Muscle of back (tissue), 11 donors: ENCODE measurements around the gene LRRC1. TPM values are rescaled to one million over a fixed set of nuclear protein-coding genes. Genes with fewer than 3 reads are reported as not detected.

ENCODE experiments used
- DNase-seq, 3 donors: peaks; one replicate each; pipeline versions ENCODE4 v3.0.0 to v3.0.0-alpha.2; 2013
- polyA plus RNA-seq, 10 donors: library from polyadenylated mRNA; unstranded; fragments of 120-200 nt; gene quantifications; one replicate each; pipeline ENCODE4 v1.2.1, GENCODE V29; 2013; ENCODE audit not compliant: insufficient read length in 10 of 10

The LRRC1 gene
- polyA plus RNA-seq, 10 donors: 6.3 to 11.2 (median 8.1) TPM

GRCh38 chr6:53879608-53880007 is 84.8 kb downstream of the LRRC1 start:
- no peak for DNase-seq

- no peak for DNase-seq
These were observed 92.5 kb downstream of the LRRC1 start for GRCh38 chr6:53887316-53887715.

- DNase-seq: no peak
These were observed 94.1 kb downstream of the LRRC1 start for GRCh38 chr6:53888931-53889330.

- no peak for DNase-seq
These were observed 94.6 kb downstream of the LRRC1 start for GRCh38 chr6:53889365-53889764.

- no peak for DNase-seq
These were observed 97.9 kb downstream of the LRRC1 start for GRCh38 chr6:53892707-53893106.

GRCh38 chr6:53894091-53894490 is 99.3 kb downstream of the LRRC1 start:
- DNase-seq: peak in 2 of 3 donors; percentile 45 to 52

- DNase-seq: peak in 1 of 3 donors; percentile 21
These were observed 101.4 kb downstream of the LRRC1 start for GRCh38 chr6:53896196-53896595.

GRCh38 chr6:53898026-53898795 is 103.4 kb downstream of the LRRC1 start:
- DNase-seq: no peak

- DNase-seq: no peak
These were observed 104.7 kb downstream of the LRRC1 start for GRCh38 chr6:53899512-53899911.

- no peak for DNase-seq
These were observed 108.6 kb downstream of the LRRC1 start for GRCh38 chr6:53903357-53903756.

GRCh38 chr6:53906103-53906502 is 111.3 kb downstream of the LRRC1 start:
- no peak for DNase-seq

- DNase-seq: no peak
These were observed 112.0 kb downstream of the LRRC1 start for GRCh38 chr6:53906842-53907241.

- DNase-seq: no peak
These were observed 116.0 kb downstream of the LRRC1 start for GRCh38 chr6:53910834-53911233.

GRCh38 chr6:53912661-53913060 is 117.9 kb downstream of the LRRC1 start:
- no peak for DNase-seq

GRCh38 chr6:53913286-53913685 is 118.5 kb downstream of the LRRC1 start:
- no peak for DNase-seq

GRCh38 chr6:53915026-53915691 is 120.4 kb downstream of the LRRC1 start:
- DNase-seq: no peak

GRCh38 chr6:53916804-53917463 is 122.1 kb downstream of the LRRC1 start:
- DNase-seq: no peak

- DNase-seq: no peak
These were observed 122.6 kb downstream of the LRRC1 start for GRCh38 chr6:53917464-53917842.

- no peak for DNase-seq
These were observed 124.2 kb downstream of the LRRC1 start for GRCh38 chr6:53918854-53919510.

GRCh38 chr6:53919881-53920360 is 125.1 kb downstream of the LRRC1 start:
- no peak for DNase-seq

- no peak for DNase-seq
These were observed 126.1 kb downstream of the LRRC1 start for GRCh38 chr6:53920881-53921280.

- no peak for DNase-seq
These were observed 126.8 kb downstream of the LRRC1 start for GRCh38 chr6:53921639-53922038.
